Neural progenitor cell (in vitro differentiated cells): ENCODE measurements around the gene SIRPB1. TPM values are rescaled to one million over a fixed set of nuclear protein-coding genes. Genes with fewer than 3 reads are reported as not detected.
"Not testable (repeated sequence)": the region's sequence is repeated elsewhere in the genome, so short reads cannot be mapped to it uniquely, and the experiment has no call there.

Source experiments
- DNase-seq: peaks from one replicate; pipeline ENCODE4 v3.0.0-alpha.2; 2016; ENCODE audit warnings: low spot score
- H2AFZ ChIP-seq: fragments of 200-600 bp; sonication (generic); replicated peaks from 2 replicates; pipeline ENCODE4 v1.6.1; 2016; ENCODE audit warnings: antibody characterized with exemption
- H3F3A ChIP-seq: fragments of 200-600 bp; sonication (generic); 2 replicates; pipeline ENCODE4 v1.6.1; 2016; ENCODE audit warnings: antibody characterized with exemption, low read depth
- H3K27ac ChIP-seq: fragments of 200-600 bp; sonication (generic); 2 replicates; pipeline ENCODE4 v1.5.1; 2016; ENCODE audit warnings: mild to moderate bottlenecking
- H3K27me3 ChIP-seq: fragments of 200-600 bp; sonication (generic); 2 replicates; pipeline ENCODE4 v1.6.1; 2016; ENCODE audit warnings: mild to moderate bottlenecking, moderate library complexity
- H3K36me3 ChIP-seq: fragments of 200-600 bp; sonication (generic); 2 replicates; pipeline ENCODE4 v1.5.1; 2016
- H3K4me1 ChIP-seq: fragments of 200-600 bp; sonication (generic); 2 replicates; pipeline ENCODE4 v1.6.1; 2016; ENCODE audit warnings: mixed run types
- H3K4me2 ChIP-seq: fragments of 200-600 bp; sonication (generic); 2 replicates; pipeline ENCODE4 v1.6.1; 2016
- H3K4me3 ChIP-seq: fragments of 200-600 bp; sonication (generic); 2 replicates; pipeline ENCODE4 v1.5.1; 2016
- H3K79me2 ChIP-seq: fragments of 200-600 bp; sonication (generic); 2 replicates; pipeline ENCODE4 v1.6.1; 2016; ENCODE audit warnings: low read depth
- H3K9ac ChIP-seq: fragments of 200-600 bp; sonication (generic); 2 replicates; pipeline ENCODE4 v1.6.1; 2016
- H3K9me3 ChIP-seq: fragments of 200-600 bp; sonication (generic); 2 replicates; pipeline ENCODE4 v1.5.1; 2016; ENCODE audit warnings: low read depth
- H4K20me1 ChIP-seq: fragments of 200-600 bp; sonication (generic); 2 replicates; pipeline ENCODE4 v1.6.1; 2016; ENCODE audit warnings: low read depth
- H3K27ac Mint-ChIP-seq: 3 replicates; pipeline ENCODE4 v1.8.0; 2021; ENCODE audit warnings: mixed read lengths
- H3K27me3 Mint-ChIP-seq: 2 replicates; pipeline ENCODE4 v1.8.0; 2022; ENCODE audit warnings: low read depth, mild to moderate bottlenecking, inconsistent platforms, moderate library complexity, mixed read lengths; ENCODE audit not compliant: insufficient read depth
- H3K36me3 Mint-ChIP-seq: 3 replicates; pipeline ENCODE4 v1.8.0; 2021; ENCODE audit warnings: mixed read lengths
- H3K4me1 Mint-ChIP-seq: 3 replicates; pipeline ENCODE4 v1.8.0; 2021; ENCODE audit warnings: mixed read lengths
- H3K4me3 Mint-ChIP-seq: 3 replicates; pipeline ENCODE4 v1.8.0; 2021; ENCODE audit warnings: mild to moderate bottlenecking, moderate library complexity, mixed read lengths
- H3K9me3 Mint-ChIP-seq: 3 replicates; pipeline ENCODE4 v1.8.0; 2020; ENCODE audit warnings: mixed read lengths
- CTCF ChIP-seq: fragments of 200-600 bp; sonication (generic); IDR thresholded peaks from 2 replicates; pipeline ENCODE4 v1.5.1; 2017; ENCODE audit warnings: antibody characterized with exemption, mild to moderate bottlenecking
- EZH2 ChIP-seq: fragments of 200-600 bp; sonication (generic); IDR thresholded peaks from 2 replicates; pipeline ENCODE4 v1.6.1; 2017; ENCODE audit warnings: antibody characterized with exemption, mild to moderate bottlenecking, moderate library complexity
- EZH2phosphoT487 ChIP-seq: fragments of 200-600 bp; sonication (generic); IDR thresholded peaks from 2 replicates; pipeline ENCODE4 v1.6.1; 2017; ENCODE audit warnings: antibody characterized with exemption
- small RNA-seq: library from RNA; depleted of rRNA; stranded (forward); fragments of <200 nt; gene quantifications from one replicate; pipeline ENCODE3, GENCODE V24; 2015
- total RNA-seq: library from RNA; depleted of rRNA; stranded (reverse); fragments of >200 nt; gene quantifications from 2 replicates; pipeline ENCODE4 v1.2.3, GENCODE V29; 2015; ENCODE audit warnings: low replicate concordance

SIRPB1 gene
- total RNA-seq, 1 donor from 2014 or later = not detected

DNA sequence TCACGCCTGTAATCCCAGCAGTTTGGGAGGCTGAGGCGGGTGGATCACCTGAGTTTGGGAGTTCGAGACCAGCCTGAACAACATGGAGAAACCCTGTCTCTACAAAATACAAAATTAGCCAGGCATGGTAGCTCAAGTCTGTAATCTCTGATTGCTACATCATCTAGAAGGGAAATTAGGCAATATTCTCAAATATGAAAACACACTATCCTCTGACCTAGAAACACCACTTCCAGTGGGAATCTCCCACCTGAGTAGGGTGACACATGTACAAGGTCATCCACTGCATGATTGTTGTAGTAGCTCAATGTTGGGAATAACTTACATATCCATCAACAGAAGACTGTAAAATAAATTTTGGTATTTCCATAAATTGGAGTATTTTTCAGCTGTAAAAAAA is 43.2 kb downstream of the SIRPB1 start:
- H3F3A ChIP-seq = no peaks in the 10 kb centered on the region
- no peaks in the 10 kb centered on the region for H3K79me2 ChIP-seq
- H3K27me3 Mint-ChIP-seq = peaks cover 2% of the 10 kb centered on the region
- H3K4me3 Mint-ChIP-seq = no peak overlapping the region
- H4K20me1 ChIP-seq = no peaks in the 10 kb centered on the region
- no peak for DNase-seq
- H2AFZ ChIP-seq = no peak overlapping the region
- H3K36me3 Mint-ChIP-seq = no peaks in the 10 kb centered on the region
- H3K36me3 ChIP-seq = no peaks in the 10 kb centered on the region
- no peaks in the 10 kb centered on the region for H3K4me1 ChIP-seq
- no peak overlapping the region for H3K27ac Mint-ChIP-seq
- H3K27ac ChIP-seq = no peak overlapping the region
- no peaks in the 10 kb centered on the region for H3K4me1 Mint-ChIP-seq
- no peaks in the 10 kb centered on the region for H3K27me3 ChIP-seq
- H3K9me3 ChIP-seq = no peaks in the 10 kb centered on the region
- H3K4me2 ChIP-seq = no peak overlapping the region
- H3K4me3 ChIP-seq = no peak overlapping the region
- TF ChIP-seq EZH2phosphoT487 = no peak
- TF ChIP-seq CTCF = no peak
- TF ChIP-seq EZH2 = no peak
- H3K9ac ChIP-seq = no peak overlapping the region
- no peaks in the 10 kb centered on the region for H3K9me3 Mint-ChIP-seq

GRCh38 chr20:1576003-1576402 is 43.8 kb downstream of the SIRPB1 start:
- not testable (repeated sequence) for H3K27me3 Mint-ChIP-seq, H3K9me3 ChIP-seq, H3K27ac ChIP-seq, H2AFZ ChIP-seq, H3K9me3 Mint-ChIP-seq, H3K36me3 ChIP-seq, H3K79me2 ChIP-seq, H3K4me1 ChIP-seq, H3K4me2 ChIP-seq, H3K36me3 Mint-ChIP-seq, DNase-seq, H3K4me3 ChIP-seq, H3K27ac Mint-ChIP-seq, H3F3A ChIP-seq, H4K20me1 ChIP-seq, H3K4me3 Mint-ChIP-seq, H3K9ac ChIP-seq, H3K27me3 ChIP-seq, H3K4me1 Mint-ChIP-seq

DNA sequence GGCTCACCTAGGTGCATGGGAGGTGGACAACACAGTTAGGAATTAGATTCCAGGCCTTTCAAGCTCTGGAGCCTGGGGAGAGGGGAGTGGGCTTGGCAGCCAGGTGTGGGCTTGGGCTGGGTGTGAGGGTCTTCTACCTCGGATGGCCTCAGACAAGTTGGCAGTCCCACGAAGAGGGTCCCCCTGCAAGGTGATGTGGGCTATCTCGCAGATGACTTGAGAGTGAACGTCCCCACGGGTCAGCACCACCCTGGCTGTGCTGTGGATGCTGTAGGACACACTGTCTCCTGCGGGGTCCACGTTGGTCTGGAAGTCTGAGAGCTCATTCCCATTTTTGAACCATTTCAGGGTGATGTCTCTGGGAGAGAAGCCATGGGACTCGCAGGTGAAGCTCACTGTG is 48.2 kb downstream of the SIRPB1 start:
- not testable (repeated sequence) for H3F3A ChIP-seq, H3K9ac ChIP-seq, H3K4me3 Mint-ChIP-seq, H3K27me3 Mint-ChIP-seq, H4K20me1 ChIP-seq, H3K27me3 ChIP-seq, H3K79me2 ChIP-seq, H3K27ac ChIP-seq, H3K36me3 Mint-ChIP-seq, H3K9me3 ChIP-seq, H3K36me3 ChIP-seq, H2AFZ ChIP-seq, DNase-seq, H3K9me3 Mint-ChIP-seq, H3K27ac Mint-ChIP-seq, H3K4me2 ChIP-seq, H3K4me1 Mint-ChIP-seq, H3K4me3 ChIP-seq, H3K4me1 ChIP-seq

Small RNA genes lying within 50 kb of the gene (small RNA-seq; reads per million reads assigned to genes)
- gene RN7SL561P = not detected

Other genes starting within 250 kb of the SIRPB1 start
- gene FKBP1A, start 227.0 kb downstream of the SIRPB1 start, total RNA-seq = 128 and 135 TPM in 2 replicates
- 30.5 and 43.4 TPM in 2 replicates for gene NSFL1C, start 153.2 kb downstream of the SIRPB1 start, total RNA-seq
- gene SIRPB2, start 128.6 kb downstream of the SIRPB1 start, total RNA-seq = not detected in 2 replicates
- gene SIRPD, start 62.3 kb downstream of the SIRPB1 start, total RNA-seq = not detected in 2 replicates
- not detected in 2 replicates for gene SIRPG, start 37.8 kb upstream of the SIRPB1 start, total RNA-seq